Measurements from ENCODE around the gene HSD3B2. TPM values are rescaled to one million over a fixed set of nuclear protein-coding genes. Genes with fewer than 3 reads are reported as not detected.
A peak's percentile ranks its signal among the peaks of the same experiment; 100 is the strongest.

The HSD3B2 gene
- total and polyA plus RNA-seq, 2 donors (not counting 3 experiments of a cell fraction or from before 2014, with no cell fraction given), result not detected

- CTCF ChIA-PET, result interaction anchor here (0.7 to 5.3 kb wide), 13 partner anchors 8 to 1610 kb away, joined by 3 to 70 read pairs (median 6); partner anchors contain the start of gene WARS2
- Histone ChIP-seq H2AFZ (ENCODE audit: low read depth, low read length) (no peak overlapping the region), H4K20me1 (replicated peaks; ENCODE audit: control insufficient read depth, extremely low read depth, insufficient read depth, low read length) (no peaks in the 10 kb centered on the region), H3K36me3 (ENCODE audit: control insufficient read depth in 2 of 2, extremely low read depth in 1 of 2, insufficient read depth in 2 of 2, low read length in 2 of 2) (no peaks in the 10 kb centered on the region), H3K4me3 (replicated peaks in 1 of 3; ENCODE audit: insufficient read depth in 1 of 3, low read depth in 1 of 3, low read length in 3 of 3) (no peak overlapping the region), H3K4me2 (ENCODE audit: insufficient read depth, low read length) (no peak overlapping the region), H3K9ac (replicated peaks; ENCODE audit: extremely low read depth, insufficient read depth, low read length) (no peak overlapping the region), H3K9me1 (replicated peaks; ENCODE audit: control insufficient read depth, extremely low read depth, insufficient read depth, low read length) (no peaks in the 10 kb centered on the region), H3K27ac (ENCODE audit: insufficient read depth, low read depth, low read length) (no peak overlapping the region), H3K79me2 (ENCODE audit: control insufficient read depth, insufficient read depth, low read length) (no peaks in the 10 kb centered on the region), H3K27me3 (ENCODE audit: control insufficient read depth in 2 of 2, insufficient read depth in 2 of 2, low read length in 2 of 2) (peaks cover 5 to 7% of the 10 kb centered on the region in 2 experiments), H3K4me1 (ENCODE audit: control insufficient read depth, extremely low read depth, insufficient read depth, low read length) (no peaks in the 10 kb centered on the region), H3K9me3 (replicated peaks; ENCODE audit: control insufficient read depth, insufficient read depth, low read length) (no peaks in the 10 kb centered on the region)
- no TSS peak for BruUV-seq (replicated peaks)
- intact Hi-C loops (cut with micrococcal nuclease) (loop anchor here (1.0 kb wide), 4 partner anchors 81 to 1290 kb away; no protein-coding TSS in a partner anchor), dilution Hi-C loops (cut with MboI; ENCODE audit: extremely low pct_ligation_motif_present, low sequenced_read_pairs) (no loop called here)
- peak; percentile 12 for FAIRE-seq
- peak; percentile 33 for DNase-seq (ENCODE audit: low read depth, low spot score)
- TF ChIP-seq, protein P1, sequence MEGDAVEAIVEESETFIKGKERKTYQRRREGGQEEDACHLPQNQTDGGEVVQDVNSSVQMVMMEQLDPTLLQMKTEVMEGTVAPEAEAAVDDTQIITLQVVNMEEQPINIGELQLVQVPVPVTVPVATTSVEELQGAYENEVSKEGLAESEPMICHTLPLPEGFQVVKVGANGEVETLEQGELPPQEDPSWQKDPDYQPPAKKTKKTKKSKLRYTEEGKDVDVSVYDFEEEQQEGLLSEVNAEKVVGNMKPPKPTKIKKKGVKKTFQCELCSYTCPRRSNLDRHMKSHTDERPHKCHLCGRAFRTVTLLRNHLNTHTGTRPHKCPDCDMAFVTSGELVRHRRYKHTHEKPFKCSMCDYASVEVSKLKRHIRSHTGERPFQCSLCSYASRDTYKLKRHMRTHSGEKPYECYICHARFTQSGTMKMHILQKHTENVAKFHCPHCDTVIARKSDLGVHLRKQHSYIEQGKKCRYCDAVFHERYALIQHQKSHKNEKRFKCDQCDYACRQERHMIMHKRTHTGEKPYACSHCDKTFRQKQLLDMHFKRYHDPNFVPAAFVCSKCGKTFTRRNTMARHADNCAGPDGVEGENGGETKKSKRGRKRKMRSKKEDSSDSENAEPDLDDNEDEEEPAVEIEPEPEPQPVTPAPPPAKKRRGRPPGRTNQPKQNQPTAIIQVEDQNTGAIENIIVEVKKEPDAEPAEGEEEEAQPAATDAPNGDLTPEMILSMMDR (IDR thresholded peaks at IDR 0.05; ENCODE audit: extremely low read depth in 1 of 2, insufficient read depth in 1 of 2, low read depth in 1 of 2, low read length in 2 of 2), result peak; percentile 52 to 72
- no peak for TF ChIP-seq POLR2AphosphoS5 (IDR thresholded peaks at IDR 0.05; ENCODE audit: insufficient read depth, low read depth, low read length)
- POLR2A ChIA-PET, result no interaction called here
Observed at GRCh38 chr1:119367432-119368124, 47.4 kb upstream of the HSD3B2 start.

DNA sequence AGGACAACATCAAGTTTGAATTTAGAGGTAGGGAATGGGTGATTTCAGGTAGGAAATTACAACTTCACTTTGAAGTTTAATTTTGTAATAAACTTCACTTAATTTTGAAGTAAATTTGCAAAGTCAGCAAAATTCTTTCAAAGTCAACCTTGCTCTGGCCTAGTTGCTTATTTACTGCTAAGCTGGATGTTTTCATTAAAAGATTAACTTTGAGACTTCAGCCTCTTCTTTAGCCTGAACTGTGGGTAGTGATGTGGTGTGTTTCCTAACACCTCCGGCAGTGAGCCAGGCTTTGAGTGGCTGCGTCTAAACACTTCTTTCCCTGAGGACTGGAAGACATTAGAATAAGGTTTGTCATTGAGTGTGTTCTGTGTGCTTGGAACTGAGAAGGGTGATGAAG is 46.4 kb upstream of the HSD3B2 start, which contains the start of gene HAO2:
Gene HAO2, plus strand, starts transcription at position 232 of the 400 bp plus-strand sequence. CDS start 12,301 bp downstream, outside the sequence.
- intact Hi-C loops (cut with micrococcal nuclease), result no loop called here

More for the DNA sequence above, 46.4 kb upstream of the HSD3B2 start, which contains the start of gene HAO2:
- no peaks in the 10 kb centered on the region for H3K79me2 ChIP-seq (ENCODE audit: control insufficient read depth, insufficient read depth, low read length)
- dilution Hi-C loops (cut with MboI; ENCODE audit: extremely low pct_ligation_motif_present, low sequenced_read_pairs), result no loop called here
- H2AFZ ChIP-seq (ENCODE audit: low read depth, low read length), result no peak within 1 kb of the TSS
- ChIA-PET CTCF (interaction anchor here (1.2 to 5.3 kb wide), 2 partner anchors 93 to 1291 kb away, joined by 4 to 70 read pairs; no protein-coding TSS in a partner anchor), POLR2A (no interaction called here)
- H3K4me3 ChIP-seq (replicated peaks in 1 of 3; ENCODE audit: insufficient read depth in 1 of 3, low read depth in 1 of 3, low read length in 3 of 3), result no peak within 1 kb of the TSS
- H3K36me3 ChIP-seq (ENCODE audit: control insufficient read depth in 2 of 2, extremely low read depth in 1 of 2, insufficient read depth in 2 of 2, low read length in 2 of 2), result no peaks in the 10 kb centered on the region
- no peaks in the 10 kb centered on the region for H3K4me1 ChIP-seq (ENCODE audit: control insufficient read depth, extremely low read depth, insufficient read depth, low read length)
- TF ChIP-seq FOS (IDR thresholded peaks at IDR 0.05; ENCODE audit: borderline replicate concordance, insufficient read depth, low read length) (no peak), JUN (IDR thresholded peaks at IDR 0.05; ENCODE audit: borderline replicate concordance, insufficient read depth, insufficient read length, low read depth) (no peak), POLR2AphosphoS5 (IDR thresholded peaks at IDR 0.05; ENCODE audit: insufficient read depth, low read depth, low read length) (no peak), GATA2 (IDR thresholded peaks at IDR 0.05; ENCODE audit: insufficient read depth, insufficient read length, low read depth, low read length) (no peak), MAX (IDR thresholded peaks at IDR 0.05; ENCODE audit: insufficient read depth, insufficient read length) (no peak), EZH2 (IDR thresholded peaks at IDR 0.05; ENCODE audit: borderline replicate concordance, low read depth, low read length, severe bottlenecking) (no peak), POLR2A (IDR thresholded peaks at IDR 0.05; ENCODE audit: low read depth, low read length) (no peak), MYC (IDR thresholded peaks at IDR 0.05; ENCODE audit: low read depth, low read length) (no peak)
- TF ChIP-seq, protein P1 (IDR thresholded peaks at IDR 0.05; ENCODE audit: extremely low read depth in 1 of 2, insufficient read depth in 1 of 2, low read depth in 1 of 2, low read length in 2 of 2), result no peak
- H3K9me1 ChIP-seq (replicated peaks; ENCODE audit: control insufficient read depth, extremely low read depth, insufficient read depth, low read length), result no peaks in the 10 kb centered on the region
- no TSS peak for BruUV-seq (replicated peaks)
- H3K9ac ChIP-seq (replicated peaks; ENCODE audit: extremely low read depth, insufficient read depth, low read length), result no peak within 1 kb of the TSS
- no peak within 1 kb of the TSS for H3K27ac ChIP-seq (ENCODE audit: insufficient read depth, low read depth, low read length)
- no peaks in the 10 kb centered on the region for H3K9me3 ChIP-seq (replicated peaks; ENCODE audit: control insufficient read depth, insufficient read depth, low read length)
- FAIRE-seq, result no peak
- peaks cover 5 to 10% of the 10 kb centered on the region in 2 experiments for H3K27me3 ChIP-seq (ENCODE audit: control insufficient read depth in 2 of 2, insufficient read depth in 2 of 2, low read length in 2 of 2)
- no peak within 1 kb of the TSS for H3K4me2 ChIP-seq (ENCODE audit: insufficient read depth, low read length)
- no peak for DNase-seq (ENCODE audit: low read depth, low spot score)
- no peaks in the 10 kb centered on the region for H4K20me1 ChIP-seq (replicated peaks; ENCODE audit: control insufficient read depth, extremely low read depth, insufficient read depth, low read length)

Data from endothelial cell of umbilical vein (primary cell).